ACHN (cell line): ENCODE measurements around the gene GXYLT2.

Experiments used
- DNase-seq: peaks from one replicate; pipeline ENCODE4 v3.0.0-alpha.2; 2015
- in situ Hi-C: cut with HindIII; loops from 2 replicates; pipeline ENCODE4 v1.10.0; 2017; ENCODE audit warnings: low sequenced_read_pairs, low pct_ligation_motif_present, low pct_unique_long_range_greater_than_20kb

The GXYLT2 gene

GRCh38 chr3:72887705-72888545 lies at the start of gene GXYLT2:
Gene GXYLT2 (plus strand): TSS chr3:72888046. CDS start chr3:72888234, 188 bp downstream.
- DNase-seq = peak; percentile 58
- in situ Hi-C loops = no loop called here

- in situ Hi-C loops = no loop called here
- DNase-seq = no peak
Measured at GRCh38 chr3:72839057-72839456, 48.8 kb upstream of the GXYLT2 start.

GRCh38 chr3:72844436-72844993 lies 43.3 kb upstream of the GXYLT2 start:
- in situ Hi-C loops = no loop called here
- no peak for DNase-seq

- in situ Hi-C loops = no loop called here
- no peak for DNase-seq
Measured at GRCh38 chr3:72846166-72846565, 41.7 kb upstream of the GXYLT2 start.

- in situ Hi-C loops = no loop called here
- DNase-seq = no peak
Measured at GRCh38 chr3:72847282-72847681, 40.6 kb upstream of the GXYLT2 start.

GRCh38 chr3:72847751-72848702 lies 39.8 kb upstream of the GXYLT2 start, which contains the start of gene SHQ1:
Gene SHQ1 (minus strand): TSS chr3:72848445. CDS start chr3:72848340, 105 bp downstream.
- peak; percentile 92 for DNase-seq
- in situ Hi-C loops = no loop called here

GRCh38 chr3:72848703-72849081 lies 39.2 kb upstream of the GXYLT2 start:
- in situ Hi-C loops = no loop called here
- peak; percentile 16 for DNase-seq

- no peak for DNase-seq
- in situ Hi-C loops = no loop called here
Measured at GRCh38 chr3:72855001-72855400, 32.8 kb upstream of the GXYLT2 start.

- in situ Hi-C loops = no loop called here
- DNase-seq = no peak
Measured at GRCh38 chr3:72860053-72860452, 27.8 kb upstream of the GXYLT2 start.

- in situ Hi-C loops = no loop called here
- no peak for DNase-seq
Measured at GRCh38 chr3:72860846-72861245, 27.0 kb upstream of the GXYLT2 start.

- in situ Hi-C loops = no loop called here
- DNase-seq = no peak
Measured at GRCh38 chr3:72862314-72863090, 25.3 kb upstream of the GXYLT2 start.

- in situ Hi-C loops = no loop called here
- no peak for DNase-seq
Measured at GRCh38 chr3:72872183-72872582, 15.7 kb upstream of the GXYLT2 start.

GRCh38 chr3:72887343-72887704 lies 522 bp upstream of the GXYLT2 start:
- in situ Hi-C loops = no loop called here
- peak; percentile 14 for DNase-seq

- in situ Hi-C loops = no loop called here
- peak; percentile 1 for DNase-seq
Measured at GRCh38 chr3:72888546-72889309, 882 bp downstream of the GXYLT2 start.

GRCh38 chr3:72889310-72890165 lies 1.7 kb downstream of the GXYLT2 start:
- in situ Hi-C loops = no loop called here
- no peak for DNase-seq

GRCh38 chr3:72890166-72890925 lies 2.5 kb downstream of the GXYLT2 start:
- DNase-seq = no peak
- in situ Hi-C loops = no loop called here
